Measurements from ENCODE around the gene LRRC1. TPM values are rescaled to one million over a fixed set of nuclear protein-coding genes. Genes with fewer than 3 reads are reported as not detected.

LRRC1 gene
- total and polyA plus RNA-seq, 2 donors (not counting 1 experiment from before 2014, with no cell fraction given), result 3.8 to 12.1 TPM

- Histone ChIP-seq H3K4me3 (replicated peaks in 1 of 4; ENCODE audit: control extremely low read depth in 1 of 4, insufficient read depth in 1 of 4, low read depth in 3 of 4, low read length in 4 of 4) (no peak overlapping the region), H3K9me3 (ENCODE audit: control insufficient read depth, insufficient read depth, low read depth, low read length) (no peaks in the 10 kb centered on the region), H3K27ac (ENCODE audit: insufficient read depth, low read length) (no peak overlapping the region), H3K27me3 (ENCODE audit: control insufficient read depth, insufficient read depth, low read length) (no peaks in the 10 kb centered on the region), H3K4me1 (ENCODE audit: control insufficient read depth, extremely low read depth, insufficient read depth, low read length) (peaks cover 2% of the 10 kb centered on the region), H3K36me3 (ENCODE audit: control insufficient read depth, insufficient read depth, low read length) (no peaks in the 10 kb centered on the region), H3K4me2 (ENCODE audit: extremely low read depth, insufficient read depth, low read length) (no peak overlapping the region), H4K20me1 (ENCODE audit: control insufficient read depth, extremely low read depth, insufficient read depth, low read length) (no peaks in the 10 kb centered on the region), H3K9ac (ENCODE audit: insufficient read depth, low read length) (no peak overlapping the region), H2AFZ (ENCODE audit: low read length) (no peak overlapping the region), H3K79me2 (ENCODE audit: control insufficient read depth, insufficient read depth, low read length) (no peaks in the 10 kb centered on the region)
- TF ChIP-seq CTCF (conservative IDR thresholded peaks at IDR 0.05 in 1 of 2, IDR thresholded peaks at IDR 0.05 in 1 of 2; ENCODE audit: low read depth in 1 of 2, low read length in 2 of 2) (no peak), EZH2 (IDR thresholded peaks at IDR 0.05; ENCODE audit: low read length, missing control alignments) (no peak)
- no peak for DNase-seq (ENCODE audit: low read depth in 2 of 2)
Observed at GRCh38 chr6:53829698-53830221, 35.0 kb downstream of the LRRC1 start.

GRCh38 chr6:53830366-53830765 lies 35.6 kb downstream of the LRRC1 start:
- no peak overlapping the region for H3K4me2 ChIP-seq (ENCODE audit: extremely low read depth, insufficient read depth, low read length)
- no peak overlapping the region for H3K9ac ChIP-seq (ENCODE audit: insufficient read depth, low read length)
- no peak overlapping the region for H3K4me3 ChIP-seq (replicated peaks in 1 of 4; ENCODE audit: control extremely low read depth in 1 of 4, insufficient read depth in 1 of 4, low read depth in 3 of 4, low read length in 4 of 4)
- H4K20me1 ChIP-seq (ENCODE audit: control insufficient read depth, extremely low read depth, insufficient read depth, low read length), result no peaks in the 10 kb centered on the region
- H3K27ac ChIP-seq (ENCODE audit: insufficient read depth, low read length), result no peak overlapping the region
- no peaks in the 10 kb centered on the region for H3K27me3 ChIP-seq (ENCODE audit: control insufficient read depth, insufficient read depth, low read length)
- H3K79me2 ChIP-seq (ENCODE audit: control insufficient read depth, insufficient read depth, low read length), result no peaks in the 10 kb centered on the region
- no peaks in the 10 kb centered on the region for H3K9me3 ChIP-seq (ENCODE audit: control insufficient read depth, insufficient read depth, low read depth, low read length)
- DNase-seq (ENCODE audit: low read depth in 2 of 2), result no peak
- no peak overlapping the region for H2AFZ ChIP-seq (ENCODE audit: low read length)
- no peak for TF ChIP-seq EZH2 (IDR thresholded peaks at IDR 0.05; ENCODE audit: low read length, missing control alignments)
- TF ChIP-seq CTCF (conservative IDR thresholded peaks at IDR 0.05 in 1 of 2, IDR thresholded peaks at IDR 0.05 in 1 of 2; ENCODE audit: low read depth in 1 of 2, low read length in 2 of 2), result no peak
- H3K4me1 ChIP-seq (ENCODE audit: control insufficient read depth, extremely low read depth, insufficient read depth, low read length), result peaks cover 2% of the 10 kb centered on the region
- no peaks in the 10 kb centered on the region for H3K36me3 ChIP-seq (ENCODE audit: control insufficient read depth, insufficient read depth, low read length)

GRCh38 chr6:53831081-53831869 lies 36.5 kb downstream of the LRRC1 start:
- TF ChIP-seq CTCF (conservative IDR thresholded peaks at IDR 0.05 in 1 of 2, IDR thresholded peaks at IDR 0.05 in 1 of 2; ENCODE audit: low read depth in 1 of 2, low read length in 2 of 2) (no peak), EZH2 (IDR thresholded peaks at IDR 0.05; ENCODE audit: low read length, missing control alignments) (no peak)
- Histone ChIP-seq H3K79me2 (ENCODE audit: control insufficient read depth, insufficient read depth, low read length) (no peaks in the 10 kb centered on the region), H2AFZ (ENCODE audit: low read length) (no peak overlapping the region), H3K36me3 (ENCODE audit: control insufficient read depth, insufficient read depth, low read length) (no peaks in the 10 kb centered on the region), H3K4me3 (replicated peaks in 1 of 4; ENCODE audit: control extremely low read depth in 1 of 4, insufficient read depth in 1 of 4, low read depth in 3 of 4, low read length in 4 of 4) (no peak overlapping the region), H3K27ac (ENCODE audit: insufficient read depth, low read length) (no peak overlapping the region), H3K9me3 (ENCODE audit: control insufficient read depth, insufficient read depth, low read depth, low read length) (no peaks in the 10 kb centered on the region), H4K20me1 (ENCODE audit: control insufficient read depth, extremely low read depth, insufficient read depth, low read length) (no peaks in the 10 kb centered on the region), H3K27me3 (ENCODE audit: control insufficient read depth, insufficient read depth, low read length) (no peaks in the 10 kb centered on the region), H3K4me1 (ENCODE audit: control insufficient read depth, extremely low read depth, insufficient read depth, low read length) (peaks cover 2% of the 10 kb centered on the region), H3K9ac (ENCODE audit: insufficient read depth, low read length) (no peak overlapping the region), H3K4me2 (ENCODE audit: extremely low read depth, insufficient read depth, low read length) (no peak overlapping the region)
- no peak for DNase-seq (ENCODE audit: low read depth in 2 of 2)

Data from fibroblast of lung (primary cell).